MM.1S (cell line): ENCODE data around the gene AP2M1.

Experiments used
- DNase-seq: peaks from one replicate; pipeline ENCODE4 v3.0.0-alpha.2; 2015
- H2AFZ ChIP-seq: fragments of 300-600 bp; sonication (generic); 2 replicates; pipeline ENCODE4 v1.6.0; 2016; ENCODE audit warnings: antibody characterized with exemption, low read length
- H3F3A ChIP-seq: fragments of 300-600 bp; sonication (generic); 2 replicates; pipeline ENCODE4 v1.6.1; 2016; ENCODE audit warnings: mild to moderate bottlenecking, antibody characterized with exemption, low read length, moderate library complexity, mixed read lengths; ENCODE audit not compliant: insufficient read depth
- H3K27ac ChIP-seq: fragments of 300-600 bp; sonication (generic); 2 replicates; pipeline ENCODE4 v1.5.1; 2016; ENCODE audit warnings: mild to moderate bottlenecking, low read length
- H3K27me3 ChIP-seq: fragments of 300-600 bp; sonication (generic); replicated peaks from 2 replicates; pipeline ENCODE4 v1.6.0; 2016; ENCODE audit warnings: low read length; ENCODE audit not compliant: insufficient read depth
- H3K36me3 ChIP-seq: fragments of 300-600 bp; sonication (generic); replicated peaks from 2 replicates; pipeline ENCODE4 v1.6.1; 2016; ENCODE audit warnings: mild to moderate bottlenecking, low read length, mixed read lengths; ENCODE audit not compliant: insufficient read depth
- H3K4me1 ChIP-seq: fragments of 300-600 bp; sonication (generic); 2 replicates; pipeline ENCODE4 v1.6.1; 2016; ENCODE audit warnings: low read length, mixed read lengths
- H3K4me2 ChIP-seq: fragments of 300-600 bp; sonication (generic); 2 replicates; pipeline ENCODE4 v1.6.0; 2016; ENCODE audit warnings: low read depth, low read length
- H3K4me3 ChIP-seq: fragments of 300-600 bp; sonication (generic); 2 replicates; pipeline ENCODE4 v1.5.1; 2016; ENCODE audit warnings: low read length, mixed read lengths
- H3K79me2 ChIP-seq: fragments of 300-600 bp; sonication (generic); 2 replicates; pipeline ENCODE4 v1.6.1; 2016; ENCODE audit warnings: mixed run types, low read length, mixed read lengths
- H3K9ac ChIP-seq: fragments of 300-600 bp; sonication (generic); 2 replicates; pipeline ENCODE4 v1.6.1; 2016; ENCODE audit warnings: low read length, mixed read lengths
- H3K9me2 ChIP-seq: fragments of 300-600 bp; sonication (generic); replicated peaks from 2 replicates; pipeline ENCODE4 v1.6.1; 2016; ENCODE audit warnings: mild to moderate bottlenecking, low read length, mixed read lengths; ENCODE audit not compliant: insufficient read depth
- H3K9me3 ChIP-seq: fragments of 300-600 bp; sonication (generic); replicated peaks from 2 replicates; pipeline ENCODE4 v1.6.1; 2016; ENCODE audit warnings: mild to moderate bottlenecking, low read length, mixed read lengths; ENCODE audit not compliant: insufficient read depth
- H4K20me1 ChIP-seq: fragments of 300-600 bp; sonication (generic); 2 replicates; pipeline ENCODE4 v1.6.1; 2016; ENCODE audit warnings: mild to moderate bottlenecking, low read length, moderate library complexity, mixed read lengths; ENCODE audit not compliant: insufficient read depth
- EZH2 ChIP-seq: fragments of 300-600 bp; sonication (generic); optimal IDR thresholded peaks from 2 replicates; pipeline ENCODE3; 2017; ENCODE audit warnings: low read depth, mild to moderate bottlenecking, antibody characterized with exemption, low read length, mixed read lengths
- EZH2phosphoT487 ChIP-seq: fragments of 300-600 bp; sonication (generic); IDR thresholded peaks from 2 replicates; pipeline ENCODE4 v1.6.1; 2018; ENCODE audit warnings: antibody characterized with exemption, low read length
- TF ChIP-seq, protein P1 (sequence below): fragments of 300-600 bp; sonication (generic); IDR thresholded peaks from 2 replicates; pipeline ENCODE4 v1.5.1; 2016; ENCODE audit warnings: antibody characterized with exemption, low read length, mixed read lengths

The AP2M1 gene

DNA sequence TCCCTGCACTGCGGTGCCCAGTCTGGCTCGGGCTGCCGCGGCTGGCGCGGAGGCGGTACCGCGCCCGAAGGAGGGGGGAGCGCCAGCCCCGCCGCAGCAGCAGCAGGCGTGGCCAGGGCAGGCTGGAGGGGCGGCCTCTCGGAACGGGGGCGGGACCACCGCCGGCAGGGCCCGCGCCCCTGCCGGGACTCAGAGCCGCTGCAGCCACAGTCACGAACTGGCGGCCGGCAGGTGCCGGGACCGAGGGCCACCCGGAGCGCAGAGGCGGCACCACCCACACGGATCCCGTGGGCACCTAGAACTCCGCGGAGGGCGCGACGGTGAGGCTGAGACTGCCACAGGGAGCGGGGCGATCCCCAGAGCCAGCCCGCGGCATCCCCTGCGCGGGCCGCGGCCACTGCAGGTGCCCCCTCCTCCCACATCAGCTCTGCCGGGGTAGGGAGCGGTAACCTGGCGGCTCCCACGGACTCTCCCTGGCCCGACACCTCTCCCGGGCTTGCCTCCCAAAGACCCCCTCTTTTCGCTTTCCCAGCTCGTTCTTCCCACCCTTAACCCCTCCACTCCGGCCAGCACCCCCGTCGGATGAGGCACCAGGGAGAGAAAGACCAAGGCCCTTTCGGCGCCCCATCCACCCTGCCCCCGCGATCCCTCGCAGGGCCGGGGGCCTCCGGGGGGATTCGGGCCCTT lies 54.9 kb downstream of the AP2M1 start, which contains the start of gene VWA5B2:
Gene VWA5B2 (plus strand): TSS at position 192 of the 687 bp plus-strand sequence. CDS start 944 bp downstream, outside the sequence.
- no peaks in the 10 kb centered on the region for H3K79me2 ChIP-seq
- no peak for TF ChIP-seq EZH2
- TF ChIP-seq, protein P1, sequence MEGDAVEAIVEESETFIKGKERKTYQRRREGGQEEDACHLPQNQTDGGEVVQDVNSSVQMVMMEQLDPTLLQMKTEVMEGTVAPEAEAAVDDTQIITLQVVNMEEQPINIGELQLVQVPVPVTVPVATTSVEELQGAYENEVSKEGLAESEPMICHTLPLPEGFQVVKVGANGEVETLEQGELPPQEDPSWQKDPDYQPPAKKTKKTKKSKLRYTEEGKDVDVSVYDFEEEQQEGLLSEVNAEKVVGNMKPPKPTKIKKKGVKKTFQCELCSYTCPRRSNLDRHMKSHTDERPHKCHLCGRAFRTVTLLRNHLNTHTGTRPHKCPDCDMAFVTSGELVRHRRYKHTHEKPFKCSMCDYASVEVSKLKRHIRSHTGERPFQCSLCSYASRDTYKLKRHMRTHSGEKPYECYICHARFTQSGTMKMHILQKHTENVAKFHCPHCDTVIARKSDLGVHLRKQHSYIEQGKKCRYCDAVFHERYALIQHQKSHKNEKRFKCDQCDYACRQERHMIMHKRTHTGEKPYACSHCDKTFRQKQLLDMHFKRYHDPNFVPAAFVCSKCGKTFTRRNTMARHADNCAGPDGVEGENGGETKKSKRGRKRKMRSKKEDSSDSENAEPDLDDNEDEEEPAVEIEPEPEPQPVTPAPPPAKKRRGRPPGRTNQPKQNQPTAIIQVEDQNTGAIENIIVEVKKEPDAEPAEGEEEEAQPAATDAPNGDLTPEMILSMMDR: peak; percentile 31; the same call in 1 of the 2 replicates
- peak; percentile 89 for DNase-seq
- no peaks in the 10 kb centered on the region for H3K9me3 ChIP-seq
- peak within 1 kb of the TSS; percentile 67 for H2AFZ ChIP-seq
- H4K20me1 ChIP-seq: no peaks in the 10 kb centered on the region
- H3K27ac ChIP-seq: no peak within 1 kb of the TSS
- peak within 1 kb of the TSS; percentile 100 for H3K4me2 ChIP-seq
- H3K36me3 ChIP-seq: no peaks in the 10 kb centered on the region
- H3K9me2 ChIP-seq: no peaks in the 10 kb centered on the region
- H3K4me1 ChIP-seq: no peaks in the 10 kb centered on the region
- H3F3A ChIP-seq: no peaks in the 10 kb centered on the region
- peaks cover 70% of the 10 kb centered on the region for H3K27me3 ChIP-seq
- H3K4me3 ChIP-seq: peak within 1 kb of the TSS; percentile 75
- H3K9ac ChIP-seq: peak within 1 kb of the TSS; percentile 4; the same call in 1 of the 2 replicates

DNA sequence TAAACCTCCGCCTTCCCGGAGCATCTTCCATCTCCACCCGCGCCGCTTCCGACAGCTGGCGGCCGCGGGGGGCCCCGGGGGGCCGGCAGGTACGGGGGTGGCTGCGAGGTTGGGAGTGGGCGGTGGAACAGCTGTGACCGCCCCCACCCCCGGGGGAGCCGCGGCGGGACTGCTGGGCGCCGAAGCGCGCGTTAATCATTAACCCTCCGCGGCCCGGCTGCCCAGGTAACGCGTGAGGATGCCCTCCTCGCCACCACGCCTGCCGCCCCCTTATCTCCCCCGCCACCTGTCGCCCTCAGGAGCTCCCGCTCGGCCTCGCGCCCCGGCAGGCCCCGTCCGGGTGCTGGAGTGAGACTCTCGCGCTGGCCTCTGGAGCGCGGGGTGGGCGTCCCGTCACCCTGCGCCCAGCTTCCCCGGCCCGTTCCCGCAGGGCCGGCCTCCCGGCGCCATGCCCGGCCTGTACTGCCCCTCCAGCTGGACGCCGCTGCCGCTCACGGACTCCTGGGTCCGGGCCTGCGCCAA lies 55.5 kb downstream of the AP2M1 start:
- peak overlapping the region; percentile 67 for H2AFZ ChIP-seq
- no peaks in the 10 kb centered on the region for H3K4me1 ChIP-seq
- H3K79me2 ChIP-seq: no peaks in the 10 kb centered on the region
- no peak for DNase-seq
- no peaks in the 10 kb centered on the region for H4K20me1 ChIP-seq
- H3K4me3 ChIP-seq: peak overlapping the region; percentile 75
- H3K27me3 ChIP-seq: peaks cover 76% of the 10 kb centered on the region
- TF ChIP-seq, protein P1: no peak
- TF ChIP-seq EZH2phosphoT487 (peak; percentile 67; the same call in 1 of the 2 replicates), EZH2 (peak; percentile 97)
- H3K9me2 ChIP-seq: no peaks in the 10 kb centered on the region
- H3F3A ChIP-seq: no peaks in the 10 kb centered on the region
- H3K27ac ChIP-seq: no peak overlapping the region
- peak overlapping the region; percentile 100 for H3K4me2 ChIP-seq
- H3K9me3 ChIP-seq: no peaks in the 10 kb centered on the region
- H3K9ac ChIP-seq: no peak overlapping the region
- no peaks in the 10 kb centered on the region for H3K36me3 ChIP-seq

DNA sequence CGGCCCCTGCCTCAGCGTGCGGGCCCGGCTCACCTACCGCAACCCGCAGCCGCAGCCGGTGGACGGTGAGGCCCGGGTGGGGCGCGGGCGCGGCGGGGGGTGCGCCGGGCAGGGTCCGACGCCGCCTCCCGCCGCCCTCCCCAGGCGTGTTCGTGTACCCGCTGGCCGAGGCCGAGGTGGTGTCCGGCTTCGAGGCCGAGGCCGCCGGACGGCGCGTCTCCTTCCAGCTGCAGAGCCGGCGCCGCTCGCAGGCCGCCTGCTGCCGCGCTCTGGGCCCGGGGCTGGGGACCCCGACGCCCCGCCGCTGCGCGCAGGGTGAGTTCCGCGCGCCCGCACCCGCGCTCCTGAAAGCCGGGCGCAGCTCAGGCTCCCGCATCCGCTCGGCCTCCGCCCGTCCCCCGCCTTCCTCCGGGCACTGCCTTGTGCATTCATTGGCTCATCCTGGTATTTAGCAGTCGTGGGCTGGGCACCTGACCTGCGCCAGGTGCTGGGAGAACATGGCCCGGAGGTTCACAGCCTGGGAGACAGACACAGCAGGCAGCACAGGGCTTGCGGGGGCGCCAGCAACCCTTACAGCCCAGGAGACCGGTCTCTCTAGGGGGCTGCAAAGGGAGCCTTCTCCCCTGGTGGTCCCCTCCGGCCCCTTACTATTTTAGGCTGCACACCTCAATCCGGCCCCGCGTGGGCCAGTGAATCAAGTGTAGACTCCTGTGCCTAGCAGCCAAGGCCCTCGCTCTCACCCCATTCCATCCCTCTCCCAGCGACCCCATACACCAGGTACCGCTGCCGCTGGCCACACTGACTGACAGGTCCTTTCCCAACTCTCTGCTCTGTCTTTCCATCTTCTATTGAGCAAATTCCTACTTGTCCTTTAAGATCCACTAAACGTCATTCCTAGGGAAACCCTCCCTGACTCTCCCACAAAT lies 56.2 kb downstream of the AP2M1 start:
- Histone ChIP-seq H3K9me2 (no peaks in the 10 kb centered on the region), H3K27ac (no peak overlapping the region), H3K36me3 (no peaks in the 10 kb centered on the region), H4K20me1 (no peaks in the 10 kb centered on the region), H3F3A (no peaks in the 10 kb centered on the region), H2AFZ (no peak overlapping the region), H3K79me2 (no peaks in the 10 kb centered on the region), H3K9me3 (no peaks in the 10 kb centered on the region), H3K4me2 (peak overlapping the region; percentile 100; the same call in 1 of the 2 replicates), H3K4me3 (no peak overlapping the region), H3K4me1 (no peaks in the 10 kb centered on the region), H3K9ac (no peak overlapping the region), H3K27me3 (peaks cover 76% of the 10 kb centered on the region)
- DNase-seq: no peak
- peak; percentile 97 for TF ChIP-seq EZH2
- TF ChIP-seq EZH2phosphoT487: no peak
